Ovary (tissue), 3 donors: ENCODE measurements around the gene IDUA.

Experiments
- EP300 ChIP-seq: sonication (generic); formaldehyde crosslinking; IDR thresholded peaks from one replicate; pipeline ENCODE4 v1.6.1; 2017; ENCODE audit warnings: antibody characterized with exemption
- POLR2A ChIP-seq: fragments of 450-650 bp; IDR thresholded peaks from one replicate; pipeline ENCODE4 v1.6.1; 2017; ENCODE audit warnings: antibody characterized with exemption, mild to moderate bottlenecking, moderate library complexity
- TF ChIP-seq, protein P1 (sequence below), 3 donors: fragments of 450-650 bp in 2 of 3; fragments of 200-600 bp in 1 of 3; IDR thresholded peaks; one replicate each; pipeline versions ENCODE4 v1.5.1 to v1.8.0; 2016 to 2022; ENCODE audit warnings: antibody characterized with exemption in 3 of 3, mild to moderate bottlenecking in 1 of 3
- donor health status: DM: no; HTN: no; CAD: no.

DNA sequence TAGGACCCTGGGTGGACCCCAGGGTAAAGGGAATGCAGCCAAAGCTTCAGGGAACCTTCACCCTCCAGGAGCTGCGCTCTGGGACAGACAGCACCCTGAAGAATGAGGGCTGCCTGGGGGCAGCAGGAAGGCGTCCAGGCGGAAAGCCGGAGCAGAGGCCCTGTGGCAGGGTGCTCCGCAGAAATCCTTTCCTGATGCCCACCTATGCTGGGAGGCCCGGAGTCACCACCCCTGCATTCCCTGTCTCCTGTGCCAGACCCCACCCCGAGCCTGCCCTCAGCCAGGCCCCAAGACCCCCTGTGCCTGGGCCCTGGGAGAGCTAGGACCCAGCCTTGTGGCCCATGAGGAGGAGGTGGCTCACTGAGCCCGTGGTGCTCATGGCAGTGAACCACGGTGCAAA, 12.2 kb upstream of the IDUA start:
- TF ChIP-seq, protein P1, sequence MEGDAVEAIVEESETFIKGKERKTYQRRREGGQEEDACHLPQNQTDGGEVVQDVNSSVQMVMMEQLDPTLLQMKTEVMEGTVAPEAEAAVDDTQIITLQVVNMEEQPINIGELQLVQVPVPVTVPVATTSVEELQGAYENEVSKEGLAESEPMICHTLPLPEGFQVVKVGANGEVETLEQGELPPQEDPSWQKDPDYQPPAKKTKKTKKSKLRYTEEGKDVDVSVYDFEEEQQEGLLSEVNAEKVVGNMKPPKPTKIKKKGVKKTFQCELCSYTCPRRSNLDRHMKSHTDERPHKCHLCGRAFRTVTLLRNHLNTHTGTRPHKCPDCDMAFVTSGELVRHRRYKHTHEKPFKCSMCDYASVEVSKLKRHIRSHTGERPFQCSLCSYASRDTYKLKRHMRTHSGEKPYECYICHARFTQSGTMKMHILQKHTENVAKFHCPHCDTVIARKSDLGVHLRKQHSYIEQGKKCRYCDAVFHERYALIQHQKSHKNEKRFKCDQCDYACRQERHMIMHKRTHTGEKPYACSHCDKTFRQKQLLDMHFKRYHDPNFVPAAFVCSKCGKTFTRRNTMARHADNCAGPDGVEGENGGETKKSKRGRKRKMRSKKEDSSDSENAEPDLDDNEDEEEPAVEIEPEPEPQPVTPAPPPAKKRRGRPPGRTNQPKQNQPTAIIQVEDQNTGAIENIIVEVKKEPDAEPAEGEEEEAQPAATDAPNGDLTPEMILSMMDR (IDR thresholded peaks at IDR 0.05): no peak
- TF ChIP-seq POLR2A (no peak), EP300 (no peak)
